ENCODE results near the gene LRRC8C. TPM values are rescaled to one million over a fixed set of nuclear protein-coding genes. Genes with fewer than 3 reads are reported as not detected.

Gene LRRC8C
- total RNA-seq, 2 donors from 2014 or later: 1.8 to 3.2 TPM

DNA sequence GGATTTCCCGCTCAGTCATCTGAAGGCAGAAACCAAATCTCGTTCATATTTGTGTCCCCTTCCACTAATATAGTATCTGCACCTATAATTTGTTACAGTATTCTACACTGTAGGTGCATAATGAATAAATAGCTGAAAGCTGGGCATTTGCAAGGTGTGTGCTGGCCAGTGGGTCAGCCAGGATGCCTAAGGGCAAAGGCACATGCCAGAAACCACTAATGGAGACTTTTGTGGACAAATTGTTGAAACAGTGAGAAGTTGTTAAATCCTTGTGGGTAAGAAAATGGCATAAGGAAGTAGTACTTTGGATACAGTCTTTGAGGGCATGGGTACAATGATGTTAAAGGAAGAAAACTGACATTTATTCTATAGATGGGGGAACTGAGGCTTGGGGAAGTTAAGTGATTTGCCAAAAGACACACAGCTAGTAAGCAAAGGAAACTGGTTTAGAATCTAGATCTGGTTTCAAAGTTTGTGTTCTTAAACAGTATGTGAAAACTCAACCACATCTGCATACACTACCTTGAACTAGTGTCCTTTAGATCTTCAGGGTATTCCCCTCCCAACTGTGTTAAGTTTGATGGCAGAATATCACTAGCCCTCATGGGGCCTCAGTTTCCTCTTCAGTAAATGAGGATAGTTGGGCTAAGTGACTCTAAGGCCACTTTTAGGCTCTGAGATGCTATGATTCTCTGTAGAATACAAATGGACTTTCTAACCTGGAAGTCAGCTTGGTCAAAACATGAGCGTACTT lies 26.5 kb upstream of the LRRC8C start:
- DNase-seq: no peak
- intact Hi-C loops (cut with DNase I, micrococcal nuclease): no loop called here
- no peak for ATAC-seq

DNA sequence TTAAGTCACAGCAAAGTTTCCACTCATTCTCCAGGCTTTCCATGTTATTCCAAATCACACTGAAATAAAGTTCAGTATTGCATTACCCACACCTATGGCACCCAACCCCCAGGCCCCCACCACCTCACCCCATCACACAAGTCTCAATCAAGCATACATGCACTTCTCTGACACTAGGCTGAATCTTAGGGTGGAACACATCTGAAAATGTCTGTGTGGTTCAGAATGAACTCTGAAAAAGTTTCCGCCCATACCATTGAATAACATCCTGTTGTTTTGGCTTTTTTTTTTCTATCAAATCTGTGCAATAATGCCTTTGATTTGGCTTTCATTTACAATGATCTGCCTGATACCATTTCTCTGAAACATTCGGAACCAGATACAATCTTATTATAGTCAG lies 25.8 kb upstream of the LRRC8C start:
- ATAC-seq: no peak
- intact Hi-C loops (cut with DNase I, micrococcal nuclease): no loop called here
- DNase-seq: no peak

DNA sequence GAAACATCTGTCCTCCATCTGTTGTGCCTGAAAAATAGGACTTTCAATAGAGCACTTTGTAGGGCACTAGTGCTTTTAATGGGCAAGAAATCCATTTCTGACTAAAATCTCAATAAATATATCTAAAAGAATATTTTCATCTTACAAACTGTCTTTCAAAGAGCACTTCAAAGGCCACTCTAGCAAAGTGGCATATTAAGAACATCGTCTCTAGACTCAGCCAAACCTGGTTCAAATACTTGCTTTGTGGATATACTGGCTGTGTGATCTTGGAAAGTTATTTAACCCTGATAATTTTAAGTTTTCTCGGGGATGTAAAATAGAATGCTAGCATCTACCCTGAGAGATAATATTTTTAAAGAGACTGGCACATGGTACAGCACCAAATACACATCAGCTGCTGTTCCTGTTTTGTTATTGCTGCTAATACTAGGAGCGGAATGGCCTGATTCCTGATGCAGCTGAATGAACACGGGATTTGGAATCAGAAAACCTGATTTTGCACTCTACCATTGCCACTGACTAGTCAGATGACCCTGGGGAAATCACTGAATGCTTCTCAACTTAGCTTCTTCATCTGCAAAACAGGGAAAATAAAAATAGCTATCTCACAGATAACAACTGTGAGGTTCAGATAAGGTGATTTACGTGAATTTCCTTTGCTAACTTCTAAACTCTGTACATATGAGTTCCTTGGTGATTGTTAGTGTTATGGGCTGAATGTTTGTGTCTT lies 25.2 kb upstream of the LRRC8C start:
- intact Hi-C loops (cut with DNase I, micrococcal nuclease): no loop called here
- no peak for DNase-seq
- no peak for ATAC-seq

DNA sequence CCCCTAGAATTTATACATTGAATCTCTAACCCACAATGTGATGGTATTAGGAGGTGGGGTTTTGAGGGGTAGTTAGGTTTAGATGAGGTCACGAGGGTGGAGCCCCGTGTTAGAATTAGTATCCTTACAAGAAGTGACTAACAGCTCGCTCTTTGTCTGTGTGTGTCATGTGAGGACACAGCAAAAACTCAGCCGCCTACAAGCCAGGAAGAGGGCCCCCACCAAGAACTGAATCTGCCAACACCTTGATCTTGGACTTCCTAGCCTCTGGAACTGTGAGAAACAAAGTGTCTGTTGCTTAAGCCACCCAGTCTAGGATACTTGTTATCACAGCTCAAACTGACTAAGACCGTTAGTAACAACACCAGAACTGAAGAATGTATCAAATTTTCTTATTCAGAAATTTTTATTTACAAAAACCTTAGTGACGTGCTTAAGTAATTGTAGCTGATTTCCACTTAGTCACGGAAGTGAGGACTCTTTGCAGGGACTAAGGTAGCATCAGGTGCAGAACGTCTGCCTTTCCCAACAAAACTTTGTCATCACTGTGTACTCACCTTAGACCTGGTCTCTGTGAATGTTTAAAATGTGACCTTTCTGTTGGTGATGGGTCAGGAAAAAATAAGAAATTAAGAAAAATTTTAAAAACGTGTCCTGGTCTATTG lies 24.5 kb upstream of the LRRC8C start:
- intact Hi-C loops (cut with DNase I, micrococcal nuclease): no loop called here
- ATAC-seq (no peak), DNase-seq (no peak)

DNA sequence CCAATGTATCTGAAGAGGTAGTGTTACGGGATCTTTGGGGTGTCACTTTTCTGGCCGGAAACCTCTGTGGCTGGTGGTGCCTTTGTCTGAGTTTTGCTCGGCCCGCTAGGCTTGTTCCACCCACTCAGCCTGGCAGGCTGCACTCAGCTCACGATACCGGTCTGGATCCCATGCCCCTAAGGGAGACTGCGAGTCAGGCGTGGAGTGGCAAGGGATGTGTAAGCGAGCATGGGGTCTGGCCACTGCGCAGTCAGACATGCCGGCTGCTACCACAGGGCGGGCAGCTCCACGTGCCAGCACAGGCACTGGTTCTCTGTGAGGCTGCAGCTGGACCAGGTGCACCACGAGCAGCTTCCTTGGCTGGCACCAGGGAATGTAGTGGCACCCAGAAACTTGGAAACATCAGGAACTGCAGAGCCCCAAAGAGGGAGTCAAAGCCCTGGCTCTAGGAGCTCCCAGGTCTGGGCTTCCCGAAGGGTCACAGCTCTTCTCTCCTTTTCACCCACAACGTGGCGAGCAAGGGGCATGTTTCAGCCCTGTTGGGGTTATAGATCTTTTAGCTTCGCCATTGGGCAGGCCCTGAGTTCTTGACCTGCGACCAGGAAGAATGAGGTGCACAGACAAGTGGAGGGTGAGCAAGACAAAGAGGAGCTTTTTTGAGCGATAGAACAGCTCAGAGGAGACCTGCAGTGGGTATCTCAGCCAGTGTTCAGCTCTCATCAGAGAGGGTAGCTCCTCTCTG lies 23.8 kb upstream of the LRRC8C start:
- intact Hi-C loops (cut with DNase I, micrococcal nuclease): no loop called here
- DNase-seq (peak in 1 of 2 donors; percentile 24), ATAC-seq (no peak)

DNA sequence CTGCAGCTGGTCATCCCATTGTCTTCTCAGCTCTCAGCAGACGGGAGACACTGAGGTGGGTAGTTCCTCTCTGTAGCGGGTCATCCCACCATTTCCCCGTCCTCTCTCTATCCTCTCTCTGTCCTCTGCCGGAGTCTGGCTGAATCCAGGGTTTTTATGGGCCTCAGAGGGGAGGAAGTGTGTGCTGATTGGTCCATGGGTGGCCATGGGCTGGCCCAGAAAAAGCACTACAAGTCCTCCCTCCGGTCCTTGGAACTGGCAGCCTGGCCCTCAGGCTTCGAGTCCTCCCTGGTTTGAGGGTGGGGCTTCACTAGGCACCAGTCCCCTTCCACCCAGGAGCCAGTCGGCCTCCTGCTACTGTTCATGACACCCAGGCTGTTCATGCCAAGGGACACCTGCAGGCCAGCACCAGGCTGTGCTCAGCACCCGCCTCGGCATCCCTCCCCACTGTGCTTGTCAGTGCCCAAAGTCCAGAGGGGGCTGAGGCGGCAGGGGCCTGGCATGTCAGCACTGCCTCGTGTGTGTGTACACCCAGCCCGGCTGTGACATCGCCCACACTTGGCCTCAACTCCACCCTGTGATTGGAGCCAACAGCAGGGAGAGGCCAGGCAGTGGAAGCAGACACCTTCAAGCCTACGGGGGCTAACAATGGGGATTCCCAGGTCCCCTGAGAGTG lies 23.0 kb upstream of the LRRC8C start:
- DNase-seq (no peak), ATAC-seq (no peak)
- intact Hi-C loops (cut with DNase I, micrococcal nuclease): no loop called here

DNA sequence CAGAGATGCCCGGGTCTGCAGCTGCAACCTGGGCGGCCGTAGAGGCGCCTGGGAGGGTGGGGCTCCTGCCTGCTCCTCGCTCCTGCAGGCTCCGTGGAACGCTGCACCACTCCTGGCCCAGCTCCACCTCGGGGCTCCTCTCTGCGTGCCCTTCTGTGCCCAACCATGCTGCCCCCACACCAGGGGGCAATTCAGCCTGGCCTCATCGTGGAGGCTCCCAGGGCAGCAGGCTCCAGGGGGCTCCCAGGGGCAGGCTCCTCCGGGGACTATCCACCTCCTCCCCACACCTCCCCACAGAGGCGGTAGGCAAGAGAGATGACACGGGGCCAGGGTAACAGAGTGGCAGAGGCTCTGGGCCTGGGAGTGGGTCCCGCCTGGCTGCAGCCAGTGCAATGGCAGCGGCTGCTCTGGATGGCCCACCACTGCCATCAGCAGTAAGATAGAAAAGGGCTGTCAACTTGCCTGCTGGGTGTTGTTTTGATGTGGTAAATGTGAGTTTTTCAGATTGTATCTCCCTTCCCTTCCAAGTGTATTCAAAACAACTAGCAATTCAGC lies 22.4 kb upstream of the LRRC8C start:
- DNase-seq: no peak
- intact Hi-C loops (cut with DNase I, micrococcal nuclease): no loop called here
- ATAC-seq: no peak

DNA sequence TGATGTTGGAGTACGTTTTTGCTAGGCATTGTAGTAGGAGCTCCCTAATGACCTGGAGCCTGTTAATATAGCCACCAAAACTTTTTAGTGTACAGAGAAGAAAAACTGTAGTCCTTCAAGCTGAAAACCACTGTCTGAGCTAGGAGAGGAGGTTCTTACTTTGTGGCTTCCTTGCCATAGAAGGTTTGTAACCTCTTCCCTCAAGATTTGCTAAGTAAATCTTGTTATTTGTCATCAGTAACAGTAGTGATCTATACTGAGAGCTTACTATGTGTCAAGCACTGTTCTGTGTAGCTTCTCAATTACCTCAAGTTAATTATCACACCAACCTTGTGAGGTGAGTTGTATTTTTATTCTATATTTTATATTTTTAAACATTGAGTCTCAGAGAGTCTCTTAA lies 21.2 kb upstream of the LRRC8C start:
- DNase-seq: no peak
- ATAC-seq: no peak
- intact Hi-C loops (cut with DNase I, micrococcal nuclease): no loop called here

DNA sequence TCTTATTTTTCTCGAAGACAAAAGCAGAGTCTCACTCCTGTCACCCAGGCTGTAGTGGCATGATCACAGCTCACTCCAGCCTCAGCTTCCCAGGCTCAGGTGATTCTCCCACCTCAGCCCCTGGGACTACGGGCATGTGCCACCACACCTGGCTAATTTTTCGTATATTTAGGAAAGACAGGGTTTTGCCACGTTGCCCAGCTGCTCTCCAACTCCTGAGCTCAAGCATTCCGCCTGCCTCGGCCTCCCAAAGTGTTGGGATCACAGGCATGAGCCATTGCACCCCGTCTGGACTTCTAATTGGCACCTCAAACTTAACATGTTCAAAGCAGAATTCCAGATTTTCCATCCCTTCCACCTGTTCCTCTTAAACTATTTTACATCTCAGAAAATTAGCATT lies 19.0 kb upstream of the LRRC8C start:
- intact Hi-C loops (cut with DNase I, micrococcal nuclease): no loop called here
- ATAC-seq (no peak), DNase-seq (no peak)

DNA sequence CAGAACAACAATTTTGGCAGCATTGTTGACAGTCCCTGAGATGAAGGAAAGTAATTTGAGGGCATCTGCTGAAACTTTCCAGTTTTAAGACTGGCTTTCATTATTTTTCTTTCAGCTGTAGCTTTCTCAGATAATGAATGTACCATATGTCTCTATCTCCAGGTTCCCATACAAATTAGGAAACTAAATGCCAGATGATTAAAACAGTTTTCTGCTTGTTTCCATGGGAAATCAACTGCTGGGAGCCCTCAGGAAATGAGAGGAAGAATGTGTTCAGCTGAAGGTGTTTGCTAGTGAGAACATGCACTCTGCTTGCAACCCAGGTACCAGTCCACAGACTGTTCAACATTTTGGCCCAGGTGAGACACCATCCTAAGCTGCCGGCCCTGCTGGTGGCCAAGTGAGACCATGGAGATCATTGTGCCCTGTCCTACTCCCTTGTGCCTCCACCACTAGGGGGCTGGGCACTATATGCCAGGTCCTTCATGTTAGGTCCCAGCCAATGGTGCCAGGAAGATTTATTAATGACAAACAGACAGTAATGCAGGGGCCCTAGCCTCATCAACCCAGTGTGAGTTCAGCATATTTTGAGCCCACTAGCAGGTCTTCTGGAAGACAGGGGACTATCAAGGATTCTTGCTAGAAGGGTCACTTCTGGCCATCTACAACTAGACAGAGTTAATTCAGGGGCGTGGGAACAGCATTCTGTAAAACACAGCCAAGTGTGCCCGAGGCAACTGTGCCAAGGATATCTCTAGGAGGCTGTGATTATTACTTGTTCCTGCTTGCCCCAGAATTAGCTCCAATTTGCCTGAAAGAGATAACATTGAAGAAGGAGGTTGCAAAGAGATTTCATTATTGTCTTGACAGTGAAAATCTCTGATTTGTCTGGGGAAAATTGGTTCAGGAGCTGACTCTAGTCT lies 17.0 kb upstream of the LRRC8C start:
- intact Hi-C loops (cut with DNase I, micrococcal nuclease): no loop called here
- ATAC-seq (peak; percentile 39), DNase-seq (peak in 1 of 2 donors; percentile 38)

DNA sequence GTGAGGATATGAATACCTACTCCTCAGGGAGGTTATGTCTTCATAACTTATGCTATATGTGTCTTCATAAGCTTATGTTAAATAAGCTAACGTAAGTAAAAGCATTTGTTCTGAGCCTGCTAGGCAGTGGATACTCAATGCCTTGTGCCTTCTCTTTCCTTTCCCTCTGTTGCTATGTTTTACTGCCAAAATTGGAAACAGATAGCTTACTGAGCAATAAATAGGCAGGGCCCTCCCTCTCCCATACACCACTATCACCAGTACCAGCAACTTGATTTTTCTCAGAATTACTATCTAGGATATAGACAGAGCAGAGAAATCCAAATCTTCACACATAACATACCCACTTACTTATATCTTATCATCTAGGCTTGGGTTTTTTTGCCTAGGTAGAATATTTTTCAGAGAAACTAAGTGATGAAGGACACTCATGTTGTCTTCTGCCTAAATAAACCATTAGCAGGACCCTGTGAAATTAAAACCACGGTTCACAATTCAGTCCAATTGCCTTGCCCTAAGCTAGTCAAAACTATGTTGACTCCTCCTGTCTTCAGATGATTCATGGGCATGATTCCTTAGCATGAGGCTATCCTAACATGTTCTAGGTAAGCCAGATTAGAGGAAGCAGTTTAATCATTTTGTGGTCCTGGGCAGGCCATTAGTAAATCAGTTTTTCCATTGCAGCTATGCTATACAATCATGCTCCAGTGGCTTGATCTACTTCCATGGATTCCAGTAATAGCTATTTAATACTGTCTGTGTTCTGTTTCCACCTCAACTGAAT lies 15.9 kb upstream of the LRRC8C start:
- intact Hi-C loops (cut with DNase I, micrococcal nuclease): no loop called here
- ATAC-seq (no peak), DNase-seq (no peak)

DNA sequence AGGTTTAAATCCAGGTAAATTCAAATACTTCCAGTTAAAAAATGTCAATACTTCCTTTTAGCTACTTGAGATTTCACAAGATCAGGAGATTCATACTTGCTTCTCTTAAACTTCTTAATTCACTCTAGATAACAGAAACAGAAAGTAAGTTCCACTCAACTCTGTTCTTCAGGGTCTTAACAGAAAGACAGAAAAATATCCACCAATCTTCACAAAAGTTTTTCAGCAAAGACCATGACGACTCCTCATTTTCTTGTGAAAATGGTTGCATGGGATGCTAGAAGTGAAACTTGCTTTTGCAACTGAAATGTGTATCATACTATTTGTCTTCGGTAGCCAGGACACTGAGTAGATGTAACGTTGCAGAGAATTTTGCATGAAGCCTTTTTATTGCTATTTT lies 12.3 kb upstream of the LRRC8C start:
- ATAC-seq (no peak), DNase-seq (no peak)
- intact Hi-C loops (cut with DNase I, micrococcal nuclease): no loop called here

DNA sequence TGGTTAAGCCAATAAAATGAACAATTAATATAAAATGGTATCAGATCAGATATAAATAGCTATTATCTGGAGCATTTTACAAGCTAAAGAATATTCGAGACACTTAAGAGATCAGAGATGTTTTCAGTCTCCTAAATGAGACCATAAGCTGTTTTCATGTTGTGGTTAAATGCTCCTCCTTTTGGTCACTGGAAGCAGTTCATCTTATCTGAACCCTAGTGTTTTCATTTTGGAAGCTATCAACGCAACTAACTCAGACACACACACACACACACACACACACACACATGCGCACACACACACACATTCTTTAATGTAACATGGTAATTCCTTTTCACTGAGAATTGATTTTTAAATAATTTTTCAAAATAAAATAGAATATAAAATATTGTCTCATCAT lies 10.0 kb upstream of the LRRC8C start:
- DNase-seq (no peak), ATAC-seq (no peak)
- intact Hi-C loops (cut with DNase I, micrococcal nuclease): no loop called here

DNA sequence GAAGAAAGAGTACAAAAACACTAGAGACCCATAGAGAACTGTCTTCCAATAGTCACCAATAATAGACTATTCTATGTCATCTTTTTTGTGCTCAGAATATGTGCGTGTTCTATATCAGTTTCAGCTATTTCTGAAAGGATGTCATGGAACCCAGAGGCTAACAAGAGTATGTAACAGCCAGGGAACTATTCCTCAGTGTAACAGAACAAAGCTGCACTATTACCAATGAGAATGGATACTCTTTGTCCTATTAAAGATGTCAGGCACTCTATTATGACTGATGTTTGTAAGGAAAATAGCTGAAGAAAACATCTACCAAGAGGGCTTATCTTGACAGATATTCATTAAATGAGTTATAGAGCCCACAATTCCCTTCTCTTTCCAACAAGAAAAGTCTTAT lies 8.6 kb upstream of the LRRC8C start:
- intact Hi-C loops (cut with DNase I, micrococcal nuclease): no loop called here
- no peak for DNase-seq
- no peak for ATAC-seq

DNA sequence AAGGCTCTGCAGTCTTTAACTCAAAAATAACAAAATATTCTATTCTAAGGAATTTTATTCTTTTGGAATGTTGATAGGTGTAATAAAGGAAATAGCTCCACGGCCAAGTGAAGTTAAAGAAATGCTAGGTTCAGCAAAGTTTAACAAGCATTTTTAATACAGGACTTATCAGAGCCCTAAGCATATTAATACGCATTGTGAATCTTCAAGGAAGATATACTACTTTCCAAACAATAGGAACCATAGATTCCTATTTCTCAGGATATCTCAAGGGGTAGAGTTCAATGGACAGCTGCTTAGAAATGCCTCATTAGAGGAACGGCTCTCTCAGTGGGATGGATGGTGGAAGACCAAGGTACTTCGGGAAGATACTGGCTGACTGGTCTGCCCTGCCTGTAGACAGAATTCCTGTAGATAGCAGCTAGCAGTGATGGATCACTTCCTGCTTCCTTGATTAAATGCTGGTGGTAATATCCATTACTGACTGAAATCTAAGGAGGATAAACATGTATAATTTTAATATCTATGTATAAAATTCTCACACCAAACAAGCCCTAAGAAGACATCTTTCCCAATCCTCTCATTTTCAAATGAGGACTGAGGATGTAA lies 8.1 kb upstream of the LRRC8C start:
- intact Hi-C loops (cut with DNase I, micrococcal nuclease): no loop called here
- DNase-seq (no peak), ATAC-seq (no peak)

DNA sequence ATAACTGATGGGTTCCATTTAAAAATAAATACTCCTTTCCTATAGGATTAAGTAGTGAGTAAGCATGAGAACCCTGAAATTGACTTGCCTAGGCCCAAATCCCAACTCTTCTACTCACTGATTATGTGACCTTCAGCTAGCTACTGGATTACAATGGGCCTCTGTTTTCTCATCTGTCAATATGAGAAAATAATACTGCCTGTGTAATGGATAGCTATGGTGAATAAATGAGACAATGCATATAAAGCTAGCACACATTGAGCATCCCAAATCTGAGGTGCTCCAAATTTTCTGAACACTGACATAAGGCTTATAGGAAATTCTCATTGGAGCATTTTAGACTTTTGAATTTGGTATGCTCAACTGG lies 5.3 kb upstream of the LRRC8C start:
- intact Hi-C loops (cut with DNase I, micrococcal nuclease): no loop called here
- ATAC-seq: no peak

DNA sequence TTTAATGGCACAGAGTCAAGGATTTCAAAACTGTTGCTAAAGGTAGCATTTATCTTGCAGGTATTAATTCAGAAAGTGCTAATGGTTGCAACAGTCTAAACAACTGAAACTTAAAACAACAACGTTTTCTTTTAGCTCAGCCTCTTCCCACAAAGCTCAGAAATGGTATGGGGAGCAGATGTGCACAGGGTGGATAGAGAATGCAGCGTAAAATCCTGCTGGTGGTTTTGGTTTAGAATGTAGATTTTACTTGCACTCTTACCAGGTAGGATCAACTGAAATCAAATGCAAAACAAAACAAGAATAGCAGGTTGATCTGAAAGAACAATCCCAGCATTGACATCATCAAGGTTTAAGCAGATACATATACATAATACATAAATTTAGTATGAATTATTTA lies 3.8 kb upstream of the LRRC8C start:
- intact Hi-C loops (cut with DNase I, micrococcal nuclease): no loop called here
- ATAC-seq (no peak), DNase-seq (no peak)

More for the DNA sequence above, 5.3 kb upstream of the LRRC8C start:
- no peak for DNase-seq

Measured in left colon (tissue), 2 donors.